Cardiac fibroblast (primary cell): Measurements from ENCODE around the gene MAP4.
"Not testable (repeated sequence)": the region's sequence is repeated elsewhere in the genome, so short reads cannot be mapped to it uniquely, and the experiment has no call there.

ENCODE experiments used
- DNase-seq, 2 donors: peaks; one replicate each; pipeline versions ENCODE4 v3.0.0 to v3.0.0-alpha.2; 2010; ENCODE audit warnings: low read depth in 2 of 2
- H3K4me3 ChIP-seq, 2 donors: replicated peaks in 1 of 2; 1 replicate in 1 of 2; 2 replicates in 1 of 2; pipeline ENCODE4 v1.5.1; 2011; ENCODE audit warnings: low read depth in 2 of 2, low read length in 2 of 2, mild to moderate bottlenecking in 2 of 2, moderate library complexity in 1 of 2
- TF ChIP-seq, protein P1 (sequence below): IDR thresholded peaks from one replicate; pipeline ENCODE4 v1.5.1; 2011; ENCODE audit warnings: low read depth, mild to moderate bottlenecking, low read length, inconsistent platforms

The MAP4 gene

DNA sequence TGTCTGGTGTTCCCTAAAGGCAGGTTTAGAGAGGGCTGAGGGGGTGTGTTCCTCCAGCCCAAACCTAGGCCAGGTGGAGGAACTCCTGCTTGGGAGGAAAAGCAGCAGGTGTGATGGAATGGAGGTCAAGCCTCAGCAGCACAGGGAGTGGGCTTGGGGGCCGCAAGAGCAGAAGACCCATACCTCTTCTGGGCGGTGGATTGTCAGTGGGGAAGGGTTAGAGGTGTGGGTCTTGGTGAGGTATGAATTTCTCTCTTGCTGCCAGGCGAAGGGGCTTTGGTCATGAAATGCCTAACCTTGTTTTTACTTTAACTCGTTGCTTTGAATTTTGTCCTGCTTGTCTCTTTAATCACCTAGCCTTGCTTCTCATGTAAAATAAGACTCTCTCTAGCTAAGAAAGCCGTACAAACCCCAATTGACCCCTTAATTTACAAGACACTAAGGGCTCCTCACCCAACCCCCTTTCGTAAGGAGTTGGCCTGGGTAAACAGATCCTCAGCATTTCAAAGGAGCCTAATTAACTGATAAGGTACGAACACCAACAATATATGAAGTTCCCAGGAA lies 174.3 kb downstream of the MAP4 start:
- no peak overlapping the region for H3K4me3 ChIP-seq
- no peak for DNase-seq
- TF ChIP-seq, protein P1, sequence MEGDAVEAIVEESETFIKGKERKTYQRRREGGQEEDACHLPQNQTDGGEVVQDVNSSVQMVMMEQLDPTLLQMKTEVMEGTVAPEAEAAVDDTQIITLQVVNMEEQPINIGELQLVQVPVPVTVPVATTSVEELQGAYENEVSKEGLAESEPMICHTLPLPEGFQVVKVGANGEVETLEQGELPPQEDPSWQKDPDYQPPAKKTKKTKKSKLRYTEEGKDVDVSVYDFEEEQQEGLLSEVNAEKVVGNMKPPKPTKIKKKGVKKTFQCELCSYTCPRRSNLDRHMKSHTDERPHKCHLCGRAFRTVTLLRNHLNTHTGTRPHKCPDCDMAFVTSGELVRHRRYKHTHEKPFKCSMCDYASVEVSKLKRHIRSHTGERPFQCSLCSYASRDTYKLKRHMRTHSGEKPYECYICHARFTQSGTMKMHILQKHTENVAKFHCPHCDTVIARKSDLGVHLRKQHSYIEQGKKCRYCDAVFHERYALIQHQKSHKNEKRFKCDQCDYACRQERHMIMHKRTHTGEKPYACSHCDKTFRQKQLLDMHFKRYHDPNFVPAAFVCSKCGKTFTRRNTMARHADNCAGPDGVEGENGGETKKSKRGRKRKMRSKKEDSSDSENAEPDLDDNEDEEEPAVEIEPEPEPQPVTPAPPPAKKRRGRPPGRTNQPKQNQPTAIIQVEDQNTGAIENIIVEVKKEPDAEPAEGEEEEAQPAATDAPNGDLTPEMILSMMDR: no peak

DNA sequence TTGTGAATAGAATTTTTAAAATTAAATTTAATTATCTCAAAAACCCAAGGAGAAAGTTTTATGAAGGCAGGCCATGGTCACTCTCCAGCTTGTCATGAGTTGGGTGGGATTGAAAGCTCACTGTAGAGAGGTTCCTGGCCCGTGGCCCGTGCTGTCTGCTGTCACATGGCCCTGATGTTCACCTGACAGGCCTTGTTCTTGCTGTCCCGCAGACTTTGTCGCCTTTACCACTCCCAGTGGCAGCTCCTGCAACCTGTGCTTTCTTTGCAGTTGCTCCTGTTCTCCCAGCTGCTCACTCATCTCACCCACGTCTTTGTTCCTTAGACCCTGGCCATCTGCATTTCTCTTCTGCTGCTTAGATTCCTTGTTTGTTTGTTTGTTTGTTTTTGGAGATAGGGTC lies 177.7 kb downstream of the MAP4 start:
- TF ChIP-seq, protein P1: no peak
- H3K4me3 ChIP-seq: no peak overlapping the region
- DNase-seq: no peak

DNA sequence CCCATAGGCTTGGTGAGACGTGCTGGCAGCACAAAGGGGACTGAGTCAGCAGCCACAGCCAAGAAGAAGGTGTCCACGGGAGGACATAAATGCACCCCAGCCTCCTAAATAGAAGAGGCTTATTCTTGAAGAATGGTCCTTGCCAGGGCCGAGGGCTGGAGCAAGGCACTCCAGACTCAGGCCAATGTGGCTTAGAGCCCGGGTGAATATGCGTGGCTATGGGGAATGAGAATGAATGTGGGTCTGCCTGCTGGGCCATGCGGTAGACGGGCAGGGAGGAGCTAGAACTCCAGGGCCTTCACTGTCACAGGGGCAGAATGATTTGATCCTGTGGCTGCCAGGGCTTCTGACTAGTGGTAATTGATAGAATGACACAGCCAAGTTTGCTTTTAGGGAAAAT lies 179.2 kb downstream of the MAP4 start:
- DNase-seq: no peak
- no peak overlapping the region for H3K4me3 ChIP-seq

DNA sequence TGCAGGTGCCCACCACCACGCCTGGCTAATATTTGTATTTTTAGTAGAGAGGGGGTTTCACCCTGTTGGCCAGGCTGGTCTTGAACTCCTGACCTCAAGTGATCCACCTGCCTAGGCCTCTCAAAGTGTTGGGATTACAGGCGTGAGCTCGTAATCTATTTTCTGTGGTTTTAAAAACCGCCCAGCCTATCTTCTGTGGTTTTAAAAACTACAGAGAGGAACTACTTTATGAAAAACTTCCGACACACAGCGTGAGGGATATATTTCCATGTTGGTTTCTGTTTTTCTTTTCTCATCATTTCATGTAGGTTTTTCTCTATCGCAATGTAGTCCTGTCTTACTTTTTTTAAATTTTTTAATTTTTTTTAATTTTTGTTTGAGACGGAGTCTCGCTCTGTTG lies 186.7 kb downstream of the MAP4 start:
- not testable (repeated sequence) for H3K4me3 ChIP-seq, DNase-seq

More for the DNA sequence above, 179.2 kb downstream of the MAP4 start:
- TF ChIP-seq, protein P1: no peak

DNA sequence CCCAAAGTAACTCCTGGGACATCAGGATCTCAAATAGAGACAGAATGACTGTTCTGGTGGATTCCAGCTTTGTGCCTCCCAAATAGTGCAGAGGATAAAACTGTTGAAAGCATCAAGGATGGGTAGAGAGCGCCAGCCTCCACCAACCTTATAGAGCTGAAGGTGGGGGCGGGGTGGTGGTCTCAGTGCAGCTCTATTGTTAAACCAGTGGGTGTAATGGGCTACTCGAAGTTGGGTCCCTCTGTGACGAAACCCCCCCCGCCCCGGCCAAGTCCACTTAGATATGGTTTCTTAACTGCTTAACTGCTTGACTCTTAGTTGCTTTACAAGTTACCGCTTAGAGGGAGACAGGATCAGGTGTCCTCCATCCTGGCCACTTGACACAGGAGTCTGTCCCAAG lies 190.6 kb downstream of the MAP4 start:
- TF ChIP-seq, protein P1: no peak
- peak overlapping the region; percentile 85 to 93 for H3K4me3 ChIP-seq
- DNase-seq: no peak

DNA sequence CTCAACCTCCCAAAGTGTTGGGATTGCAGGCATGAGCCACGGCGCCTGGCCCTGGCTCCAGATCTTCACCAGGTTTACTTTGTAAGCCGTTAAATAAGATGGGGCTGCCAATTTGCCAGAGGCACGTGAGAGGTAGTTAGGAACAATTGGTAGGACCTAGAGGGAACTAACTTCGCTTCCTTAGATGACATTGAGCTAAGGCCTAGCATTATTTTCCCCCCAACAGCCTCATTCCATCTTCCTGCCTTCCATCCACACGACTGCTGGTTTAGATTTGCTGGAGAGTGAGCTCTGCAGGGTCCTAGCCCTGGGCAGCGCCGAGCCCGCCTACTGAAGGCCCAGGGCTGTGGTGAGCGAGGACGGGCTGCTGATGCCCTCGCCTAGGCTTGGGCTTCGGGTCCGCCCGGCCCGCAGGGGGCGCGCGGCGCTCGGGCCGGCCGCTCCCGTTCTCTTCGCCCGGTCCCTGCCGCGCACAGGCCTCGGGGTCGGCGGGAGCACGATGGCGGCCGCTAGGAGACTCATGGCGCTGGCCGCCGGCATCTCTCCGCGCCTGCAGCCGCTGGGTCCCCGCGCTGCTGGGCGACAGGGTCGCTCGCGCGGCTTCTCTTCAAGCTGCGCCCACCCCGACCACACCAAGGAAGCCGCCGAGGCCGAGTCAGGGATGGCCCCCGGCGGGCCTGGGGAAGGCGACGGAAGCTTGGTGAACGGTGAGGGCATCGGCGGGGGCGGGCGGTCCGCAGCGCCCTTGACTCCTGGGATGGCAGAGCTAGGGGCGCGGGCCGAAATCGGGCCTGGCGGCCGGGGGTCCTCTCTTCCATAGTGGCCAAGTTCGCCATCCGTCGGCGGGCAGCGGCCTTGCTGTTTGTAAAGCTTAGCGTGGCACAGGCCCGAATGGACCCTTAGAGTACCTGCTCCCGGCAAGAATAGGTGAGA lies 191.4 kb downstream of the MAP4 start:
- TF ChIP-seq, protein P1: peak; percentile 35
- DNase-seq: peak; percentile 80 to 91
- H3K4me3 ChIP-seq: peak overlapping the region; percentile 85 to 93

DNA sequence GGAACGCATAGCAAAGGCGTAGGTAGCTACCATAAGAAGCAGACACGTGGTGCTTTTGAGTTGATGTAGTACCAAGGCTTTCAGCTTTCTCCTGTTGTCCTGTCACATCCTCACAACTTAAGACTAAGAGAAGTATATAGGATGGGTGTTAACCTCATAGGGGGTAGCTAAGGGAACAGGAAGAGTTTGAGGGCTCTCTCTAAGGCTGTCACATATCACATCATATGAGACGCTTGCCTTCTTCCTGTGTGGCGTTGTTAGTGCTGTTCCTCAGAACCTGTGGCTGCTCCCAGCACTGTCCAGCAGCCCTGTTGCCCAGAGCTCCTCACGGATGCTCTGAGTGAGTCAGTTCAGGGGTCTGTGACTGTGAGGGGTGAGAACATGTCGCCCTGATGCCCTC lies 198.6 kb downstream of the MAP4 start:
- TF ChIP-seq, protein P1: no peak
- no peak overlapping the region for H3K4me3 ChIP-seq
- no peak for DNase-seq
